ENCODE measurements around the gene GPSM1. TPM values are rescaled to one million over a fixed set of nuclear protein-coding genes. Genes with fewer than 3 reads are reported as not detected.

Gene GPSM1
- total and polyA plus RNA-seq, 4 donors, result 0.11 to 2.9 (median 1.6) TPM

DNA sequence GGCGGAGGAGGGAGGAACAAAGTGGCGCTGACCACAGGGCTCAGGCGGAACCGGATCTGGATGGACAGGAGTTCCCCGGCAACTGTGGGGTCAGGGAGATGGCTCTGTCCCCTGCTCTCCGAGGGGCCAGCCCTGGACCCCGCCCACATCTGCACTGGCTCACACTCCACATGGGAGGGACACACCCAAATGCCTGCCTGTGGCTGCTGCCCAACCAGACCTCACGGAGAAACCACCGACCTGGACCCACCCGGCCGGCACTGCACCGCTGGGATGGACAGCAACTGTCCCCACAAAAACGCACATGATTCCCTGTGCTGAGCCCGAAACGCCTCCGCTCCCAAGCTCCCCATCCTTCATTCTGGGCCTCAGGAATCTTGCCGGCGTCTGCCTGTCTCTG lies 28.2 kb upstream of the GPSM1 start:
- 85% methylated on average over 18 of the region's 18 CpGs for WGBS

DNA sequence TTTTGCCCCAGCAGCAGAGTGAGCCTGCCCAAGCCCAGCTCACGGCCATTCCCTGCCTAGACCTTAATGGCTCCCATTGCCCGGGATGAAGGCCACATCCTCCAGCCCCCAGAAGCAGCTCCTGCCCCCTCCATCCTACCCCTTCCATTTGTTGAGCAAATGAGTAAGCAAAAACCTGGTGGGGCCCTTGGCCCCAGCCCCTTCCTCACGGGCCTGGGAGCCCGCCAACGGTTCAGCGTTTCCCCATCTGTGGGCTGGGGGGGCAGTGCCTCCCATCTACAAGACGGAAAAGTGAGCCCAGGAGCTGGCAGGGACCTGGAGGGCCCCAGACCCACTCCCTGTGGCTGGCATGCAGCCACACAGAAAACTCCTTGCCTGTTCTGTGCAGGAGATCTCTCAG lies 27.8 kb upstream of the GPSM1 start:
- no peak overlapping the region for H3K4me3 ChIP-seq (ENCODE audit: low read depth in 1 of 3, low read length in 3 of 3)
- peaks cover 0 to 12% (median 0%) of the 10 kb centered on the region in 4 donors for H3K4me1 ChIP-seq (ENCODE audit: control insufficient read depth in 4 of 4, insufficient read depth in 4 of 4, low read length in 3 of 4)
- no peaks in the 10 kb centered on the region for H3K36me3 ChIP-seq (ENCODE audit: control insufficient read depth in 4 of 4, insufficient read depth in 3 of 4, low read depth in 1 of 4, low read length in 3 of 4)
- no peaks in the 10 kb centered on the region for H3K27me3 ChIP-seq (ENCODE audit: control insufficient read depth in 4 of 4, insufficient read depth in 4 of 4, low read length in 3 of 4)
- H3K9me3 ChIP-seq (ENCODE audit: control insufficient read depth in 4 of 4, low read length in 3 of 4), result no peaks in the 10 kb centered on the region
- H3K9ac ChIP-seq (ENCODE audit: low read depth in 1 of 2, low read length in 2 of 2), result no peak overlapping the region
- DNase-seq (ENCODE audit: low spot score), result no peak
- no peak overlapping the region for H3K27ac ChIP-seq (ENCODE audit: low read depth in 1 of 2, low read length in 2 of 2)
- 66% methylated on average over 7 of the region's 7 CpGs for WGBS
- TF ChIP-seq RAD21 (IDR thresholded peaks at IDR 0.05) (no peak), RXRA (IDR thresholded peaks at IDR 0.05) (no peak), NR2F2 (IDR thresholded peaks at IDR 0.05) (no peak), FOXA1 (IDR thresholded peaks at IDR 0.05) (no peak), CTCF (IDR thresholded peaks at IDR 0.05; ENCODE audit: low read depth, low read length, missing input control) (no peak), REST (IDR thresholded peaks at IDR 0.05) (no peak), HNF4A (conservative IDR thresholded peaks at IDR 0.05) (no peak), FOXA2 (IDR thresholded peaks at IDR 0.05) (no peak), GABPA (IDR thresholded peaks at IDR 0.05 in 1 of 2, conservative IDR thresholded peaks at IDR 0.05 in 1 of 2) (no peak), SP1 (IDR thresholded peaks at IDR 0.05) (no peak), EGR1 (IDR thresholded peaks at IDR 0.05; ENCODE audit: low read depth in 2 of 2) (no peak), YY1 (IDR thresholded peaks at IDR 0.05) (no peak), TAF1 (conservative IDR thresholded peaks at IDR 0.05) (no peak), HNF4G (IDR thresholded peaks at IDR 0.05) (no peak), MAX (IDR thresholded peaks at IDR 0.05) (no peak), JUND (IDR thresholded peaks at IDR 0.05) (no peak)
- TF ChIP-seq, protein P1, sequence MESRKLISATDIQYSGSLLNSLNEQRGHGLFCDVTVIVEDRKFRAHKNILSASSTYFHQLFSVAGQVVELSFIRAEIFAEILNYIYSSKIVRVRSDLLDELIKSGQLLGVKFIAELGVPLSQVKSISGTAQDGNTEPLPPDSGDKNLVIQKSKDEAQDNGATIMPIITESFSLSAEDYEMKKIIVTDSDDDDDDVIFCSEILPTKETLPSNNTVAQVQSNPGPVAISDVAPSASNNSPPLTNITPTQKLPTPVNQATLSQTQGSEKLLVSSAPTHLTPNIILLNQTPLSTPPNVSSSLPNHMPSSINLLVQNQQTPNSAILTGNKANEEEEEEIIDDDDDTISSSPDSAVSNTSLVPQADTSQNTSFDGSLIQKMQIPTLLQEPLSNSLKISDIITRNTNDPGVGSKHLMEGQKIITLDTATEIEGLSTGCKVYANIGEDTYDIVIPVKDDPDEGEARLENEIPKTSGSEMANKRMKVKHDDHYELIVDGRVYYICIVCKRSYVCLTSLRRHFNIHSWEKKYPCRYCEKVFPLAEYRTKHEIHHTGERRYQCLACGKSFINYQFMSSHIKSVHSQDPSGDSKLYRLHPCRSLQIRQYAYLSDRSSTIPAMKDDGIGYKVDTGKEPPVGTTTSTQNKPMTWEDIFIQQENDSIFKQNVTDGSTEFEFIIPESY (IDR thresholded peaks at IDR 0.05), result no peak
- TF ChIP-seq, protein P2, sequence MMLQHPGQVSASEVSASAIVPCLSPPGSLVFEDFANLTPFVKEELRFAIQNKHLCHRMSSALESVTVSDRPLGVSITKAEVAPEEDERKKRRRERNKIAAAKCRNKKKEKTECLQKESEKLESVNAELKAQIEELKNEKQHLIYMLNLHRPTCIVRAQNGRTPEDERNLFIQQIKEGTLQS (IDR thresholded peaks at IDR 0.05), result no peak

More for the DNA sequence above, 28.2 kb upstream of the GPSM1 start:
- TF ChIP-seq HNF4A (conservative IDR thresholded peaks at IDR 0.05), result no peak
- Histone ChIP-seq H3K9ac (ENCODE audit: low read depth in 1 of 2, low read length in 2 of 2) (no peak overlapping the region), H3K9me3 (ENCODE audit: control insufficient read depth in 4 of 4, low read length in 3 of 4) (no peaks in the 10 kb centered on the region), H3K36me3 (ENCODE audit: control insufficient read depth in 4 of 4, insufficient read depth in 3 of 4, low read depth in 1 of 4, low read length in 3 of 4) (no peaks in the 10 kb centered on the region), H3K4me3 (ENCODE audit: low read depth in 1 of 3, low read length in 3 of 3) (no peak overlapping the region), H3K27ac (ENCODE audit: low read depth in 1 of 2, low read length in 2 of 2) (no peak overlapping the region), H3K27me3 (ENCODE audit: control insufficient read depth in 4 of 4, insufficient read depth in 4 of 4, low read length in 3 of 4) (no peaks in the 10 kb centered on the region), H3K4me1 (ENCODE audit: control insufficient read depth in 4 of 4, insufficient read depth in 4 of 4, low read length in 3 of 4) (peaks cover 0 to 12% (median 0%) of the 10 kb centered on the region in 4 donors)
- DNase-seq (ENCODE audit: low spot score), result no peak

Measured in liver (tissue), 9 donors.